GM13977 (cell line): Measurements from ENCODE around the gene USP11.

ENCODE experiments used
- DNase-seq: peaks from one replicate; pipeline ENCODE4 v3.0.0; 2012; ENCODE audit warnings: low spot score
- CTCF ChIP-seq: IDR thresholded peaks from 2 replicates; pipeline ENCODE4 v1.5.1; 2012; ENCODE audit warnings: mild to moderate bottlenecking, control low read depth; ENCODE audit not compliant: insufficient read depth; ENCODE audit errors: extremely low read depth, missing control alignments
- in situ Hi-C: fragments of 300-500 bp; cut with MboI; formaldehyde crosslinking; loops from one replicate; pipeline ENCODE4 v1.12.0; 2022; ENCODE audit warnings: low sequenced_read_pairs, low pct_unique_long_range_greater_than_20kb, mixed read lengths, inconsistent platforms; ENCODE audit not compliant: unreplicated experiment

Gene USP11

GRCh38 chrX:47235691-47236103, 2.9 kb downstream of the USP11 start:
- no peak for TF ChIP-seq CTCF
- in situ Hi-C loops: no loop called here
- no peak for DNase-seq

- no peak for DNase-seq
- no peak for TF ChIP-seq CTCF
- in situ Hi-C loops: no loop called here
These were observed 6.4 kb downstream of the USP11 start for GRCh38 chrX:47239199-47239598.

- DNase-seq: no peak
- in situ Hi-C loops: no loop called here
- TF ChIP-seq CTCF: no peak
These were observed 7.2 kb downstream of the USP11 start for GRCh38 chrX:47239898-47240545.

- no peak for DNase-seq
- TF ChIP-seq CTCF: no peak
- in situ Hi-C loops: no loop called here
These were observed 7.8 kb downstream of the USP11 start for GRCh38 chrX:47240619-47241018.

GRCh38 chrX:47241201-47242011, 8.6 kb downstream of the USP11 start:
- no peak for TF ChIP-seq CTCF
- no peak for DNase-seq
- in situ Hi-C loops: no loop called here

GRCh38 chrX:47242321-47242720, 9.5 kb downstream of the USP11 start:
- no peak for DNase-seq
- no peak for TF ChIP-seq CTCF
- in situ Hi-C loops: no loop called here
